Measurements from ENCODE around the gene B3GNT2.

Gene B3GNT2

DNA sequence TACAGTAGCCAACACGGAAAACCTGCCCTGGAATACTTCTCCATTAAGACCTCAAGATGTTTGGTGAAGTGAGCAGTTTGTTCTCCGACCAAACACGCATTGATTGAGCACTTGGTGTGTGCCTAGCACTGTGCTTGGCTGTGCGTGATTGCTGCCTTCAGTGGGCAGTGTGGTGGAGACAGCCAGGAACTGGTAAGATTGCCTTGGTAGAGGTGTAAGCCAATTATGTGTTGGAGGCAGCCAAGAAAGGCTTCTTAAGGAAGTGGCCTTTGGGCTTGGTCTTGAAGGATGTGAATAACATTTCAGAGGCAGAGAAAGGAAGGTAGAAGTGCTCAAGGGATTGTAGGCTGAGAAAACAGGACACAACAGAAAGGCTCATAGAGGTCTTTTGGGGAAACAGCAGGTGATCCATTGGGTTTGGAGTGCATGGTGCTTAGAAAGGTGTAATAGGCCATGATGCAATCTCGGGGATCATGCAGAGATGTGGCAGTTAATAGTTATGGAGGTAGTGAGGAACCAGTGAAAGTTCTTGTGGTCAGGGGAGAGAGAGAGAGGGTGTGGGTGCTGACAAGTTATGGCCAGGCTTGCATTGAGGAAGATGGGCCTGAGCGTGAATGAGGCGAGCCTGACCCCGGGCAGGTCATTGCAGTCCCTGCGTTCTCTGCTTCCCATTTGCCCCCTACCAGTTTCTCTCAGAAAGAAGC is 6.3 kb downstream of the B3GNT2 start:
- TF ChIP-seq ZFX (IDR thresholded peaks at IDR 0.05), result no peak
- TF ChIP-seq, protein P1, sequence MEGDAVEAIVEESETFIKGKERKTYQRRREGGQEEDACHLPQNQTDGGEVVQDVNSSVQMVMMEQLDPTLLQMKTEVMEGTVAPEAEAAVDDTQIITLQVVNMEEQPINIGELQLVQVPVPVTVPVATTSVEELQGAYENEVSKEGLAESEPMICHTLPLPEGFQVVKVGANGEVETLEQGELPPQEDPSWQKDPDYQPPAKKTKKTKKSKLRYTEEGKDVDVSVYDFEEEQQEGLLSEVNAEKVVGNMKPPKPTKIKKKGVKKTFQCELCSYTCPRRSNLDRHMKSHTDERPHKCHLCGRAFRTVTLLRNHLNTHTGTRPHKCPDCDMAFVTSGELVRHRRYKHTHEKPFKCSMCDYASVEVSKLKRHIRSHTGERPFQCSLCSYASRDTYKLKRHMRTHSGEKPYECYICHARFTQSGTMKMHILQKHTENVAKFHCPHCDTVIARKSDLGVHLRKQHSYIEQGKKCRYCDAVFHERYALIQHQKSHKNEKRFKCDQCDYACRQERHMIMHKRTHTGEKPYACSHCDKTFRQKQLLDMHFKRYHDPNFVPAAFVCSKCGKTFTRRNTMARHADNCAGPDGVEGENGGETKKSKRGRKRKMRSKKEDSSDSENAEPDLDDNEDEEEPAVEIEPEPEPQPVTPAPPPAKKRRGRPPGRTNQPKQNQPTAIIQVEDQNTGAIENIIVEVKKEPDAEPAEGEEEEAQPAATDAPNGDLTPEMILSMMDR (conservative IDR thresholded peaks at IDR 0.05), result no peak
- H3K27ac ChIP-seq, result no peak overlapping the region

DNA sequence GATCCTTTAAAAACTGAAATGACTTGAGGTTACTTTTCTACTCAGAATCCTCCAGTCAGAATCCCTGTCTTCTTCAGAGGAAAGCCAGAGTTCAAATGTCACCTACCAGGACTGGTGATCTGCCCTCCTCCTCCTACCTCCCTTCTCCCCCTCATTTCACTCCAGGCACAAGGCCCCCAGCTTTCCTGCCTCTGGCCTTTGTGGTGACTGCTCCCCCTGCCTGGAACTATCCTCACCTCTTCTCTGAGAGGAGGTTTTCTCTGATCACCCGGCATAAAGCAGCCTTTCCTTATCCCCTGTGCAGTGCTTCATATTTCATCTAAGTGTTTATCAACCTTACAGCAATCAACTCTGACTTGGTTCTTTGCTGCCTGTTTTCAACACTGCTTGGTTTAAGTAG is 6.8 kb downstream of the B3GNT2 start:
- TF ChIP-seq ZFX (IDR thresholded peaks at IDR 0.05), result no peak
- TF ChIP-seq, protein P1 (conservative IDR thresholded peaks at IDR 0.05), result no peak

DNA sequence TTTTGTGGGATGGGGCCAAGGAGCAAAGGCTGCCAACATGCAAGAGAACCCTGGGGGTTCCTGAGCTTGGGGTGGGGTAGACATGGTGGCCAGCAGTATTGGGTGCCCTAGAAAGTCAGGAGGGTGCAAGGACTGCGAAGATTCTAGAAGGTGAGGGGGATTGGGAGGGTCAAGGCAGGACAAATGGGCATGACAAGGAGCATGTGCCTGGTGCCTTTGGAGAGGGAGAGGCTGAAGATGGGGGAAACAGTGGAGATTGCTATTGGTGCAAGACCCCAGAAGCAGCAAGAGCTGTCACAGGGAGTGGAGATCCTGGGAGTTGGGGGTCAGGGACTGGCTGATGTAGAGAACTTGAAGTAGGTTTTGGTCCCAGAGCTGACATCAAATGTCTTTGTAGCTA is 7.5 kb downstream of the B3GNT2 start:
- H3K27ac ChIP-seq, result no peak overlapping the region
- TF ChIP-seq, protein P1 (conservative IDR thresholded peaks at IDR 0.05), result no peak
- no peak for TF ChIP-seq ZFX (IDR thresholded peaks at IDR 0.05)

More for the DNA sequence above, 6.8 kb downstream of the B3GNT2 start:
- no peak overlapping the region for H3K27ac ChIP-seq

DNA sequence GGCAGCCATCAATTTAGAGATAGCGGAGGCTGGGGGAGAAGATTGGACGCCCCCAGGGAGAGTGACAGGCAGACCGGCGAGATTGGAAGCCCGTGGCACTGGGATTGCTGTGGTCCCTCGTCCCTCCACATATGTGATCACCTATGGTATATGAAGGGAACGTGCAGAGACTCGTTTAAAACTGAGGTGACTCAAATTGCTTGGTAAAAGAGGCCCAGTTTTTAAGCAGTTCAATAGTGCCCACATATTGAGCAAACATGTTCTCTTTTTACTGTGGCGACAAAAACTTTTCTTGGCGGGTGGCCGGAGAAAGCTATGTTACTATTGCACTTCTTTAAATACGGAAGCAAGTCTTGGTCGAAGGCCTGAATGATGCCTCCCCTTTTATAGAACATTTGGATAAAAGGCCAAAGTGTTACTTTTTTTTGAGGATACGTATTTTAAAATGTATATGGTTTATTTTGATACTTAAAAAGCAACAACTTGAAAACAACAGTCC is 9.1 kb downstream of the B3GNT2 start:
- no peak for TF ChIP-seq ZFX (IDR thresholded peaks at IDR 0.05)
- TF ChIP-seq, protein P1 (conservative IDR thresholded peaks at IDR 0.05), result no peak
- no peak overlapping the region for H3K27ac ChIP-seq

DNA sequence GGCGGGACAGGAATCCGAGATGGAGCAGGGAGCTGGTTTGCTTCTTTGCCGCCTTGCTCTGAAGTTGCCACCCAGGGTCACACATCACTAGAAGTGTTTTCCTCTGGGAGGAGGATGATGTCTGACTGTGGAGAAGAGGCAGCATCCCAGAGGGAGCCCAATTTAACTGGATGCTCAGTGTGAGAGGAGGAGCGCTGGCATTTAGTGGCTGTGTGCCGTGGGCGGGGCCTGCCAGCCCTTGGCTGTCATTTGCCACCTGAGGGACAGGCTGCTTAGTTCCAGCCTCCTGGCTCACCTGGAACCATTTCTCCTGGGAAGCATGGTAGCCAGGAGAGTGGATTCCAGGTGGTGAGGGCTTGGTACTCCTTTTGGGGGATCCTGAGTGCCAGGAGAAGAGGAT is 9.6 kb downstream of the B3GNT2 start:
- H3K27ac ChIP-seq, result no peak overlapping the region
- TF ChIP-seq, protein P1 (conservative IDR thresholded peaks at IDR 0.05), result no peak
- no peak for TF ChIP-seq ZFX (IDR thresholded peaks at IDR 0.05)

DNA sequence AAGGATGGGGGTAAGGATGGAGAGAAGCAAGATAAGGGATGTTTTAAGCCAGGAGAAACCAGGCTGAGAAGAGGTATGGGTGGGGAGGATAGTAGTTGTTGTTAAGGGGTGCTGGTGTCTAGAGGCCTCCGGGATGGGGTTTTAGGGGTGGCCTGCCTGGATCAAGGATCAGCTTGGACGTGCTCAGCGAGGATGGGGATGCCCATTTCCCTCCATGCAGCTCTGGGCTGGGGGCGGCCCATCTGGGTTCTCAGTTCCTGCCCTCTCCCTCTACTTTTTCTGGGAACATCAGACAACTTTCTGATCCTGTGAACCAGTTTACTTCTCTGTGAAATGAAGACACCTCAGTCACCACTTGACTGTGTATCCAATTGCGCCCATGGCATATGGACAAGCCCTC is 10.1 kb downstream of the B3GNT2 start:
- no peak for TF ChIP-seq ZFX (IDR thresholded peaks at IDR 0.05)
- TF ChIP-seq, protein P1 (conservative IDR thresholded peaks at IDR 0.05), result no peak
- H3K27ac ChIP-seq, result no peak overlapping the region

DNA sequence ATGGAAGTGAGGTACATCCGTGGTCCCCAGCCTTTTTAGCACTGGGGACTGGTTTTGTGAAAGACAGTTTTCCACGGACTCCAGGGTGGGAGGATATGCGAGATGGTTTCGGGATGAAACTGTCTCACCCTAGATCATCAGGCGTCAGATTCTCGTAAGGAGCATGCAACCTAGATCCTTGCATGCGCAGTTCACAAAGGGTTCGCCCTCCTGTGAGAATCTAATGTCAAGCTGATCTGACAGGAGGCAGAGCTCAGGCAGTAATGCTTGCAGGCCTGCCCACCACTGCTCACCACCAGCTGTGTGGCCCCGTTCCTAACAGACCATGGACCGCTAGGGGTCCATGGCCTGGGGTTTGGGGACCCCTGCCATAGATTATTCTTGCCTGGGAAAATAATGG is 11.6 kb downstream of the B3GNT2 start:
- no peak for TF ChIP-seq ZFX (IDR thresholded peaks at IDR 0.05)
- TF ChIP-seq, protein P1 (conservative IDR thresholded peaks at IDR 0.05), result no peak
- no peak overlapping the region for H3K27ac ChIP-seq

Data from C4-2B (cell line).